ENCODE measurements around the gene GAA.
"Not testable (repeated sequence)": the region's sequence is repeated elsewhere in the genome, so short reads cannot be mapped to it uniquely, and the experiment has no call there.

GRCh38 chr17:80155600-80155999 is 54.2 kb downstream of the GAA start:
- TF ChIP-seq, protein P1, sequence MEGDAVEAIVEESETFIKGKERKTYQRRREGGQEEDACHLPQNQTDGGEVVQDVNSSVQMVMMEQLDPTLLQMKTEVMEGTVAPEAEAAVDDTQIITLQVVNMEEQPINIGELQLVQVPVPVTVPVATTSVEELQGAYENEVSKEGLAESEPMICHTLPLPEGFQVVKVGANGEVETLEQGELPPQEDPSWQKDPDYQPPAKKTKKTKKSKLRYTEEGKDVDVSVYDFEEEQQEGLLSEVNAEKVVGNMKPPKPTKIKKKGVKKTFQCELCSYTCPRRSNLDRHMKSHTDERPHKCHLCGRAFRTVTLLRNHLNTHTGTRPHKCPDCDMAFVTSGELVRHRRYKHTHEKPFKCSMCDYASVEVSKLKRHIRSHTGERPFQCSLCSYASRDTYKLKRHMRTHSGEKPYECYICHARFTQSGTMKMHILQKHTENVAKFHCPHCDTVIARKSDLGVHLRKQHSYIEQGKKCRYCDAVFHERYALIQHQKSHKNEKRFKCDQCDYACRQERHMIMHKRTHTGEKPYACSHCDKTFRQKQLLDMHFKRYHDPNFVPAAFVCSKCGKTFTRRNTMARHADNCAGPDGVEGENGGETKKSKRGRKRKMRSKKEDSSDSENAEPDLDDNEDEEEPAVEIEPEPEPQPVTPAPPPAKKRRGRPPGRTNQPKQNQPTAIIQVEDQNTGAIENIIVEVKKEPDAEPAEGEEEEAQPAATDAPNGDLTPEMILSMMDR (IDR thresholded peaks at IDR 0.05), result not testable (repeated sequence)
- TF ChIP-seq POLR2AphosphoS5 (IDR thresholded peaks at IDR 0.05; ENCODE audit: low read depth, low read length), result not testable (repeated sequence)

Measured in Panc1 (cell line).